ENCODE measurements around the gene TIMM44. TPM values are rescaled to one million over a fixed set of nuclear protein-coding genes. Genes with fewer than 3 reads are reported as not detected.

Gene TIMM44
- total and polyA plus RNA-seq, 2 donors (not counting 3 experiments of a cell fraction or from before 2014, with no cell fraction given) = 61.5 to 64.3 TPM

GRCh38 chr19:7980168-7980567 lies 36.7 kb upstream of the TIMM44 start:
- Histone ChIP-seq H3K9me1 (replicated peaks; ENCODE audit: control insufficient read depth, extremely low read depth, insufficient read depth, low read length) (no peaks in the 10 kb centered on the region), H3K4me3 (replicated peaks in 1 of 3; ENCODE audit: insufficient read depth in 1 of 3, low read depth in 1 of 3, low read length in 3 of 3) (no peak overlapping the region), H3K27ac (ENCODE audit: insufficient read depth, low read depth, low read length) (no peak overlapping the region), H3K9ac (replicated peaks; ENCODE audit: extremely low read depth, insufficient read depth, low read length) (no peak overlapping the region), H2AFZ (ENCODE audit: low read depth, low read length) (no peak overlapping the region), H3K4me2 (ENCODE audit: insufficient read depth, low read length) (no peak overlapping the region), H3K79me2 (ENCODE audit: control insufficient read depth, insufficient read depth, low read length) (peaks cover 28% of the 10 kb centered on the region), H3K27me3 (ENCODE audit: control insufficient read depth in 2 of 2, insufficient read depth in 2 of 2, low read length in 2 of 2) (no peaks in the 10 kb centered on the region), H4K20me1 (replicated peaks; ENCODE audit: control insufficient read depth, extremely low read depth, insufficient read depth, low read length) (no peaks in the 10 kb centered on the region), H3K36me3 (ENCODE audit: control insufficient read depth in 2 of 2, extremely low read depth in 1 of 2, insufficient read depth in 2 of 2, low read length in 2 of 2) (peaks cover 10 to 67% of the 10 kb centered on the region in 2 experiments), H3K9me3 (replicated peaks; ENCODE audit: control insufficient read depth, insufficient read depth, low read length) (no peaks in the 10 kb centered on the region), H3K4me1 (ENCODE audit: control insufficient read depth, extremely low read depth, insufficient read depth, low read length) (no peaks in the 10 kb centered on the region)
- ChIA-PET POLR2A (no interaction called here), CTCF (interaction anchor here (1.0 kb wide), 1 partner anchor 36 kb away, joined by 3 read pairs; no protein-coding TSS in a partner anchor)
- no TSS peak for BruUV-seq (replicated peaks)
- dilution Hi-C loops (cut with MboI; ENCODE audit: extremely low pct_ligation_motif_present, low sequenced_read_pairs) = no loop called here
- no peak for DNase-seq (ENCODE audit: low read depth, low spot score)
- TF ChIP-seq JUN (IDR thresholded peaks at IDR 0.05; ENCODE audit: borderline replicate concordance, insufficient read depth, insufficient read length, low read depth) (no peak), CTCF (IDR thresholded peaks at IDR 0.05; ENCODE audit: extremely low read depth in 1 of 2, insufficient read depth in 1 of 2, low read depth in 1 of 2, low read length in 2 of 2) (no peak), POLR2A (IDR thresholded peaks at IDR 0.05; ENCODE audit: low read depth, low read length) (no peak), MAX (IDR thresholded peaks at IDR 0.05; ENCODE audit: insufficient read depth, insufficient read length) (no peak), EZH2 (IDR thresholded peaks at IDR 0.05; ENCODE audit: borderline replicate concordance, low read depth, low read length, severe bottlenecking) (no peak), FOS (IDR thresholded peaks at IDR 0.05; ENCODE audit: borderline replicate concordance, insufficient read depth, low read length) (no peak), GATA2 (IDR thresholded peaks at IDR 0.05; ENCODE audit: insufficient read depth, insufficient read length, low read depth, low read length) (no peak), POLR2AphosphoS5 (IDR thresholded peaks at IDR 0.05; ENCODE audit: insufficient read depth, low read depth, low read length) (no peak), MYC (IDR thresholded peaks at IDR 0.05; ENCODE audit: low read depth, low read length) (no peak)
- intact Hi-C loops (cut with micrococcal nuclease) = no loop called here
- no peak for FAIRE-seq
